GM19238 (cell line): ENCODE measurements around the gene APOL6.
"Not testable (repeated sequence)": the region's sequence is repeated elsewhere in the genome, so short reads cannot be mapped to it uniquely, and the experiment has no call there.

Experiments used
- DNase-seq: peaks from one replicate; pipeline ENCODE4 v3.0.0; 2011; ENCODE audit warnings: low spot score; ENCODE audit not compliant: insufficient read length

The APOL6 gene

DNA sequence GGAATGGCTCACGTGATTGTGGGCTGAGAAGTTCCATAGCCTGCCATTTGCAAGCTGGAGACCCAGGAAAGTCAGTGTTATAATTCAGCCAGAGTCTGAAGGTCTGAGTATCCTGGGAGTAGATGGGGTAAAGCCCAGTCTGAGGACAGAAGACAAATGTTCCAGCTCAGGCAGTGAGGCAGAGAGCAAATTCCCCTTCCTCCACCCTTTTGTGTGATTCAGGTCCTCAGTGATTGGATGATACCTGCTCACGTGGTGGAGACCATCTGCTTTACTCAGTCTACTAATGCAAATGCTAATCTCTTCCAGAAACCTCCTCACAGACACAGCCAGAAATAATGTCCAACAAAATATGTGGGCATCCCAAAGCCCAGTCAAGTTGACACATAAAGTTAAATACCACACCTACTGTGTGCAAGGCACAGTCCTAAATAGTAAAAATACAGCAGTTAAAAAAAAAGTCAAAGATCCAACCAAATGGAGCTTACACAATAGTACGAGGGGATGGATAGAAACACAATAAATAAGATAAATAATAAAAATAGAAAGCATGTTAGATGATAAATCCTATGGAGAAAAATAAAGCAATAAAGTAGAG is 13.2 kb upstream of the APOL6 start:
- DNase-seq, result no peak

DNA sequence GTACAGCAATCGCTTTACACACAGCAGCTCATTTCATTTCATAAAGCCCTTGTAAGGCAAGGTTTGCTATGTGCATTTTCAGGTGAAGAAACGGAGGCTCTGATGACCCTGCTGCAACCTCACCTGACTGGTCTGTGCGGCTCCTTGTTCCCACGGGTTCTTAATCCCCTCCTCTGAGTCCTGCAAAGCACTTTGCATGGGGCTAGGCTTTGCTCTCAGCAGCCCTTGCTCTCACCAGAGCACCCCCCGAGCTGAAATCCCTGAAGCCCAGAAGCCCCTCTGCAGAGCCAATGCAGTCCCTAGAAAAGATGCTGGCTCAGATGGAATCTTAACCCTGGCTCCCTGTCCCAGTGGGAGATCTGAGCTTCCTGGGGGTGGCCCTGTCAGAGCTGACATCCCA is 11.0 kb upstream of the APOL6 start:
- DNase-seq, result no peak

DNA sequence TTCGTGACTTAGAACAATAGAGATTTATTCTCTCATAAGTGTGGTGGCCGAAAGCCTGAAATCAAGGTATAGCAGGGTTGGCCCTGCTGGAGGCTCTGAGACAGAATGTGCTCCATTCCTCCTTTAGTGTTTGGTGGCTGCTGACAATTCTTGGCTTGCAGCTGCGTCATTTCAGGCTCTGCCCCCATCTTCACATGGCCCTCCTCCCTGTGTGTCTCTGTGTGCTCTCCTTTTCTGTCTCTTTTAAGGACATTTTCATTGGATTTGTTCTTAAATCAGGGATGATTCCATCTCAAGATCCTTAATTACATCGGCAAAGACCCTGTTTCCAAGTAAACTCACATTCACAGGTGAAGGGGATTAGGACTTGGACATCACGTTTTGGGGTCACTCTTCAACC is 10.2 kb upstream of the APOL6 start:
- DNase-seq, result no peak

DNA sequence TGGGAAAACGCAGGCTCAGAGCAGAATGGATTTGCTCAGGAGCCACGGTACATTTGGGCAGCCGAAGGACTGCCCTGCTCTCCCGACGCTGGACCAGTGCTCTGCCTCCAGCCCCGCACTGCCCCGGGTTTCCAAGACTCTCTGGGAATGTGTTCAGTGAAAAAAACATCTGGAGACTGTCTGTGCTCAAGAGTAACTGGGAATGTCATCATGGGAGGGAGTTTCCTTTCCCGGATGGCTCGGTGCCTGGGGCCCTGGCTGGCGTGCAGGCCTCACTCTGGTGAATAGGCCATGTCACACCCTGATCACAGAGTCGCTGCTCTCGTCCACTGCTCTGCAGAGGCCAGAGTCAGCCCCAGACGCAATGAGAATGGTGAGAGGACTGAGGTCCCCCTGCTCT is 9.8 kb upstream of the APOL6 start:
- no peak for DNase-seq

DNA sequence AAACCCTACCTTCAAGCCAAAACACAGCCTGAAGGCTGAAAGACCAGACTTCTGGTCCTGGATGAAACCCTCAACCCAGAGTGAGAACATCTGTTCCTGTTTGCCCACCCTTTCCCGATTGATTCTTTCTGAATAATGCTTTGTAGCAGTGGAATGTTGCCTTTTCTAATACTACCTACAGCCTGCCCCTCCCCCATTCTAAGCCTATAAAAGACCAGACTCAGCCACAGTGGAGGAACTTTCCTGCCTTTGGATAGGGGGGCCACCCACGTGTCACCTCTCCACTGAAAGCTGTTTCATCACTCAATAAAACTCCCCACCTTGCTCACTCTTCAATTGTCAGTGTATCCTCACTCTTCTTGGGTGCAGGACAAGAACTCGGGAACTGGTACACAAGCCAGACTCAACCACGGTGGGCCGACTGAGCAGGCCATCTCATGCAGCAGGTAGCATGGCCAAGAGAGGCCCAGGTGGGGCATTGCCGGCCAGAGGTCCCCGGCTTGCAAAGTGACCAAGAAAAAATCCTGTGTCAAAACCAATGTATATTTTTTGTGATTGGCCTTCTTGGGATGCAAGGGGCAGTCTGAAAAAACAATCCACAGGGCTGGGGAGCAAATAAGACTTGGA is 6.6 kb upstream of the APOL6 start:
- DNase-seq, result no peak

DNA sequence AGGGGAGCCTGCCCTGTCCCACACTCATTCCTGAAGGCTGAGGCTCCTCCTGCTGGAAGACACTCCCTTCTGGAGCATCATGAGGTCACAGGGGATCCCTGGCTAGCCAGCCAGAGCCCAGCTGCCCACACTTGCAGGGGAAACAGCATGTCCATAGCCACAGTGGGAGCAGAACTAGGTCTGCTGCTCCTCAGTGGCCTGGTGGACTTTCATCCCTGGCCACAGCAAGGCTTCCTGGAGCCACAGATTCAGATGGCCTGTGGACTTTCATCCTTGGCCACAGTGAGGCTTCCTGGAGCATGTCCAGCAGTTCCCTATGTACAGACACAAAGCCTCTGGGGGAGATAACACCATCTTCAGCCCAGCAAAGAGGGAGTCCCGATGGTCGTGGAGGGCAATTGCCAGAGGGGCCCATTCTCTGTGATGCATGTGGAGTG is 5.9 kb upstream of the APOL6 start:
- no peak for DNase-seq

DNA sequence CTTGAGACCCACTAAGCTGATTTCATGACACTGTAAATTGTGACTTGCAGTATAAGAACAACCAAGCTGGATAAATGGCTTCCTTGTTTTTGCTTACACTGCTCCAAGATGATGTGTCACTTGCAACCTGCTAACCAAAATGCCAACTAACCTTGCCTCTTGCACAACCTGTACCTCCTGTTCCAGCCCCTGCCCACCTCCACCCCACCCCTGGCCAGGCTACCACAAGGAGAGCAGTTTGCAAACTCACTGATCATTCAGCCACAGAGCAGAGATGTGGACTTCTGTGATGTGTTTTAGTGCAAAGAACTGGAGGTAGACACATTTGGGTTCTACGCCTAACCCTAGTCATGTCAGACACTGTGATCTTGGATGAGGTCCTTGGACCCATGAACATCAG is 4.3 kb upstream of the APOL6 start:
- DNase-seq, result no peak

DNA sequence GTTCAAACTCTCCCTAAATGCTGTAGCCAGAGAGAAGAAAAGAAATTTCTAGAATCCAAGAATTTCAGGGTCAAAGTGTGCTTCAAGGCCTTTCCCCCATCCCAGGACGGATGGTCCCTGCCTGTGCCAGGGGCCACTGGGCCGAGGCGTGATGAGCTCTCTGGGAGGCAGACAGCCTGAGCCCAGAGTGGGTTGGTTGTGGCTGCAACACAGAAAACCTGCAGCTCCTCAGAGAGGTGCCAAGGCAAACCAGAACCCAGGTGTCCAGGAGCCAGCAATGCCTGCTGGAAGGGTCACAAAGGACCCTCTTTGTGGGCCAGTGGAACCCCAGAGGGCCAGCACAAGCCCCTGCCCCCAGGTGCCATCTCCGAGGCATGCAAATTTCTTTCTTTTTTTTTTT is 2.6 kb upstream of the APOL6 start:
- DNase-seq, result no peak

DNA sequence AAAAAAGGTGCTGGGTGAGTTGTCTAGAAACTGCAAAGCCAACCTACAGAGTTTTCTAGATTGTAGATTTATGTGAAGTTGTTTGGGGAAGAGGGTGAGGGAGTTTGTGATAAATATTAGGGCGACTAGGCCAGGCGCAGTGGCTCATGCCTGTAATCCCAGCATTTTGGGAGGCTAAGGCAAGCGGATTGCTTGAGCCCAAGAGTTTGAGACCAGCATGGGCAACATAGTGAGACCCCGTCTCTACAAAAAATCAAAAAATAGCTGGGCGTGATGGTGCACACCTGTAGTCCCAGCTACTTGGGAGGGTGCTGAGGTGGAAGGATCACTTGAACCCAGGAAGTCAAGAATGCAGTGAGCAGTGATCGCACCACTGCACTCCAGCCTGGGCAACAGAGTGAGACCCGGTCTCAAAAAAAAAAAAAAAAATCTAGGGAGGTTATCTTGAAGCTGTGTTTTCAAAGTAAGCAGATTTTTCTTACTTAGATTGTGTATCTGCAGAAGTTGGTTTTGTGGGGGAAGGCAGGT is 844 bp downstream of the APOL6 start:
- no peak for DNase-seq

DNA sequence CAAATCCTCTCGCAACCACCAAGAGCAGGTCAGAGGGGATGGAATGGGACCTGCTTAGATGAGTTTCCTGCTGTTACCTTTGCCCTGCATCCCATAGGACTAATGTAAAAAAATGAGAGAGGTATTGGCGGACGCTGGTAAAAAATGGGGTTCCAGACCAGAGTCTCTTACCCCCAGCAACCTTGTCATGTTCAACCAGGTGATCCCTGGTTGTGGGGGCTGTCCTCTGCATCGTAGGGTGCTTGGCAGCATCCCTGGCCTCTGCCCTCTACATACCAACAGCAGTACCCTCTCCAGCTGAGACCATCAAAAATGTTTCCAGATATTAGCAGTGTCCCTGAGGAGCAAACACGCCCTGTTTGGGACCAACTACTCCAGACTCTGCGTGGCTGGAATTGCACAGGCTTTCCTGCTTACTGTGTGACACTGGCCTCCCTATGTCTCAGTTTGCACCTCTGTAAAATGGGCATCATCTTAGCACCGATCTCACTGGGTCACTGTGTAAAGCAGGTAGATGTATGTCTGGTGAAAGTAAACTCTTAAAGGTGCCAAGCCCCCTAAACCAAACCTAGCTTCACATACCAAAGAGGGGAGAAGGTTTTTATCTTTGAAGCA is 1.5 kb downstream of the APOL6 start:
- DNase-seq, result no peak

DNA sequence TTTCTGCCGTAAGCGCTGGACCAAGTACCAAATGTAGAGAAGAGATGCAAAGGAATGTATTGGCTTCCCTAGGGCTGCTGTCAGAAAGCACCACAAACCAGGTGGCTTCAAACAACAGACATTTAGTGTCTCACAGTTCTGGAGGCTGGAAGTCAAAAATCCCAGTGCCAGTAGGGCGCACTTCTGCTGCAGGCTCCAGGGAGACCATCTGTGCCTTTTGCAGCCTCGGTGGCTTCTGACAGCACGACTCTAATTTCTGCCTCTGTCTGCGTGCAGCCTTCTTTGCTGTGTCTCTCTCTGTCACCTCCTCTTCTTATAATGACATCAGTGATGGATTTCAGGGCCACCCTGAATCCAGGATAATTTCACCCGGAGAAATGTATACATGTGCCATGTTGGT is 2.8 kb downstream of the APOL6 start:
- no peak for DNase-seq

DNA sequence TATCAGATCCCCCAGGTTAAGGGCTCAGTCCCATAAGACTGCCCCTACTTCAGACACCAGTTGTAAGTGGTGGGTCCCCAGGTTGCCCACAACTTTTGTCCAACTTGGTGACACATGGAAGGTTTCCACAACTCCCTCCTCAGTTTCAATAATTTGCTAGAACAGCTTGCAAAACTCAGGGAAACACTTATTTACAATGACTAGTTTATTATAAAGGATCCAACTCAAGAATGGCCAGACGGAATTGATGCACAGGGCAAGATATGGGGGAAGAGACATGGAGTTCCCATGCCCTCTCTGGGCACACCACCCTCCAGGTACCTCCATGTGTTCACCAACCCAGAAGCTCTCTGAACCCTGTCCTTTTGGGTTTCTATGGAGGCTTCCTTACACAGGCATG is 5.6 kb downstream of the APOL6 start:
- no peak for DNase-seq

DNA sequence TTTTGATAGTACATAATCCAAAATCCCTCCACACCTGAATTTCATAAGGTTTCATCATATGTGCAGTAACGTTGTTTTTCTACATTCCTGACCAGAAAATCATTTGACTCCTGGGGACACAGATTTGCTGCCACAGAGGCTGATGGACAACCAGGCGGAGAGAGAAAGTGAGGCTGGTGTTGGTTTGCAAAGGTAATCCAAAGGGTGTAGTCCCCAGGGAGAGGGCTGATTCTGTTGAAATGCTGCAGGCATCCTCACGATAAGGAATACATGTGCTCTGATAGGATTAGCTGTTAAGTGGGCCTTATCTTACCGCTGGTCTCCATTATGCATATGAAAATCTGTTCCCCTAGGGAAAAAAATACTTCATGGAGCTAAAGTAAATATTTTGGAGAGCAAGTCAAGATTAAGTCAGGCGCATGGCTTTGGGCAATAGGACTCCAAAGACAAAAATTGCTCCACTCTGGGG is 8.1 kb downstream of the APOL6 start:
- DNase-seq, result no peak

DNA sequence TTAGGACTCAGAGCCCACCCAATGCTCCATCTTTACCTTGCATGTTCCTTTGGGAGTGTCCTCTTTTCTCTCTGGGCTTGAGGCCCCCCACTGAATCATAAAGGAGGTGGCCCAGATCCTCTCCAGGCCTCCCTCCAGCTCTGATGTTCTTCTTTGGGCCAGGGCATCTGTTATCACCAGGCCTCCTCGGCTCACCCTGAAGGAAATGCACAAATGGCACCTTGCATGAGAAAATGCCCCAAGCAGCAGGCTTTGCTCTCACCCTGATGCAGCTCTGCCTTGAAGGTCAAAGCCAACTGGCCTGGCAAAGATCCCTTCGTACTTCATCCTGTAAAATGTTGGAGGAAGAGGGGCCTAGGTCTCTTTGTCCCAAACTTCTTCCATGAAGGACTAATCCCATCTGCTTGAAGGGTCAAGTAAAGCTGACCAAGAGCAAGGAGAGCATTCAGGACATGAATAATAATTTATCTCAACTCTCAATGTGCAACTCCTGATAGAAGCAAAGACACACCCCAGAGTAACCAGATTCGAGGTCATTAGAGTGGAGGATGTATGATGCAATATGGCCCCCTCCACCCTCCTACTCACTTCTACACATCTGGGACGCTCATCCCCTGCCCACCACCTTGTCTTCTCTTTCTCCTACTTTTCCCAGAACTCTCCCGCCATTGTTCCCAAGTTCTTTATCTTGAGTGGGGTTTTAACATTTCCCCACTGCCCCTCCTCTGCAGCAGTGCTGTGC is 9.5 kb downstream of the APOL6 start:
- no peak for DNase-seq

DNA sequence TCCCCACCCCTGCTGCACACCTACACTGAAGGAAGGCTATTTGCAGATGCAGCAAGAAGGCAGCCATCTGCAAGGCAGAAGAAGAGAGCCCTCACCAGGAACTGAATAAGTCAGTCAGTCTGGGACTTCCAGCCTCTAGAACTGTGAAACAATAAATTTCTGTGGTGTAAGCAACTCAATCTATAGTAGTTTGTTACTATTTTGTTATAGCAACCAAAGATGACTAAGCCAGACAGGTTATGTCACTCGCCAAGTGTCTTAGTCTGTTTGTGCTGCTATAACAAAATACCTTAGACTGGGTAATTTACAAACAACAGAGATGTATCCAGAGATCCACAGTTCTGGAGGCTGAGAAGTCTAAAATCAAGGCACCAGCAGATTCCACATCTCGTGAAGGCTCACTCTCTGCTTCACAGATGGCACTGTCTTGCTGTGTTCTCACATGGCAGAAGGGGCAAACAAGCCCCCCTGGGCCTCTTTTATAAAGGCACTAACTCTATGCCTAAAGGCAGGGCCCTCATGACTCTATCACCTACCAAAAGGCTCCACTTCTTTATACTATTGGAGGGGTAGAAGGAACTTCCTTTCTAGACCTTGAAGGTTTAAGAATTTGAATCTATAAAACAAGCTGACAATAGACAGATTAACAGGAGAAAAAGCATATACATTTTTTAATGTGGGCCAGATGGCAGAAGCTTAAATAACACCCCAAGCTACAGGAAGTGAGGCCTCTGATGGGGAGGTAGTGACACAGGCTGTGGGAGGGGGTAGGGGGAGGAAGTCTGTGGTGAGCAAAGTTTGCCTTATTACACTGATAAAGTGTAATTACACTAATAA is 12.3 kb downstream of the APOL6 start:
- DNase-seq, result no peak

DNA sequence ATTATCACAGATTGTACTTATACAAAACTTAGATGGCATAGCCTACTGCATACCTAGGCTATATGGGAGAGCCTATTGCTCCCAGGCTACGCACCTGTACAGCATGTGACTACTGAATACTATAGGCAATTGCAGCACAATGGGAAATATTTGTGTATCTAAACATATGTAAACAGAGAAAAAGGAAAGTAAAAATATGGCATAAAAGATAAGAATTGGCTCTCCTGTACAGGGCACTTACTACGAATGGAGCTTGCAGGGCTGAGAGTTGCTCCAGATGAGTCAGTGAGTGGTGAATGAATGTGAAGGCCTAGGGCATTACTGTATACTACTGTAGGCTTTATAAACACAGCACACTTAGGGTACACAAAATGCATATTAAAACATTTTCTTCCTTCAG is 13.2 kb downstream of the APOL6 start:
- DNase-seq, result no peak

DNA sequence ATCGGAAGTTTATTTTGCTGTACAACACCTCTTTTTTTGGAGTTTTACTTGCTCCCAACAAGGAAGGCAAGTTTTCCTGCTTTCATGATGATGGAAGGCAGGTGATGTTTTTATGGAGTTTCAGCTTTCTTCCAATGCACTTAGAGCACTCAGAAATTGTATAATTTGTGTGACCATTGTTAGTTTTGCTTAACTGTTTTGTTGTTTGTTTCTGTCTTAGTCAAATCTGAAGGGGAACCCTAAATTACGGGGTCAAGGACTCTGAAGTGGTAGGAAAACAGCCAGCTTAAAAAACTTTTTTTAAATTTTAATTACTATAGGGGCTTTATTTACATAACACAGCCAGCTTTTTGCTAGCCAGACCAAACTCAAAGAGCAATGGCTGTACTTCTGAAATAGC is 14.7 kb downstream of the APOL6 start:
- no peak for DNase-seq

DNA sequence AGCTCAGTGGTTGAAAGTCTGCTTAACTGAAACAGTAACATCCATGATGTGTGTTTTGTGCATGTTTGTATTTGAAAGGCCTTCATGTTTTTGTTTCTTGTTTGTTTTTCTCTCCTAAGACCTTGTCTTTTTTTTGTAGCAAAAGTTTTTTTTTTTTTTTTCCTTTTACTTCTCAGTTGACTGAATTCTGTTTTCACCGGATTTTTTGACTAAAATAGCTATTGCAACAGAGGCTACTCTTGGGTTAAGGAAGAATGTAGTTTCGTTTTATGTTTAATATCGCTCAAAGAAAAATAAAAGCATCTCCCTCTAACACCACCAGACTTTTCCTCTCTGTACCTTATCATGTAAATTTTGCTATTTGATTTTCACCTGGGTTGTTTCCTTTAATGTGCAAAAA is 15.1 kb downstream of the APOL6 start:
- no peak for DNase-seq

DNA sequence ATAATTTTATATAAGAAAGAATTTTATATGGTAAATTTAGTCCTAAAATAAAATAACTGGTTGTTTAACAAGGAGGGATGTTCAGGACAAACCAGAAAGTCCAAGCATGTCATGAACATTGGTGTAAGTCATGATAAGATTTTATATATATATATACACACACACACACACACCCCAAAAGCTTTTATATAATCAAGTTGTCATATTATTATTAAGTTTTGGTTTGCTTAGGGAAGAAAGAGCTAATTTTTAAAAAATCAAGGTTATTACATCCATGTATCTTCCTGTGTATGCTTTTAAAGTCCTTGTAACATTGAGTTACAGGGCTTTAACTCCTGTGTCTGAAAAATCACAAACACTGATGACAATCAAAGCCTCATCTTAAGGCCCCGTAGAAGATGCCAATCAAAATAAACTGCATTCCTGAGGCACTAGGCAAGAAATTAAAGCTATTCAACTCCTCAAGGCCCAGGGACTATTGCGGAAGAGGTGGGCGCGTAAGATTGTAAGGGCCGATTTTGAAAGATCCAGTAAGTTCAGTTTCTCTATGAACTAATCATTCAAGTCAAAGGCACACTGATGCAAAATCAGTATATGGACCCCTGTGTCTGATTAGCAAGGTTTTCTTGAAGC is 16.8 kb downstream of the APOL6 start:
- DNase-seq, result no peak

DNA sequence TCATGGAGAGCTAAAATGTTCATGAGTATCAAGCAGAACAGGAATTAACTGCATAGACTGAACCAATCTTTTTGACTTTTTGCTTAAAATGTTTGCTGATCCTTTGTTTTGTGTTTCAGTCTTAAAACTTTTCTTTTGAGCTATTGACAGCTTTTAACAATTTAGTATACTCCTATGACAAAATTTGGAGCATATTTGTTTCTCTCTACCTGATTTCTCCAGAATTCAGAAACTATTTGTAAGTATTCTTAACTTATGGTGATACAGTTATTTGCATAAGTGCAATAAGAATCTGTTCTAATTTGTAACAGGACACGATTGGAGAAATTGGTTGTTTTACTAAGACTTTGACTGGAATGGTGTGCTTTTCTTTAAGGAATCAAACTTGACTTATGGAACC is 18.5 kb downstream of the APOL6 start:
- not testable (repeated sequence) for DNase-seq

DNA sequence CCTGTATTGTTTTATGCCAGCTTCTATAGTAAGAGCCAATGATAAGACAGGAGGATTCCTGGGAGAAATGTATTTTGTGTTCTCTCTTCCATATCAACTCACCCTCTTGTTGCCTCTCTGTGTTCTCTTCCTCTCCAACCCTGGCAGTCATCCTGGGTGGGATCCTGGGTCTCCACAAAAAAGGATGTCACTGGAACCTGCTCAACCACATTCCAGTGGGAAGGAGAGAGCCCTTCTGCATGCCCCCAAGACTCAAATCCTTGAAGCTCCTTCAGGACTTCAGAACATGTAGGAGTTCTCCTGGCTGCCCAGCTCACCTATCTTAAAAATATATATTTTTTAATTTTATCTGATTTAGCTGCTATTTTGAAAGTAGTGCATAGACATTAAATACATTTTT is 26.1 kb downstream of the APOL6 start:
- no peak for DNase-seq
